Tibial nerve (tissue), 4 donors: ENCODE results near the gene NOB1.

ENCODE experiments used
- EP300 ChIP-seq, 2 donors: sonication (generic); formaldehyde crosslinking; IDR thresholded peaks; one replicate each; pipeline ENCODE4 v1.6.1; 2017; ENCODE audit warnings: antibody characterized with exemption in 2 of 2, mild to moderate bottlenecking in 1 of 2
- TF ChIP-seq, protein P1 (sequence below), 5 experiments: fragments of 200-600 bp in 3 of 5; fragments of 450-650 bp in 2 of 5; sonication (generic) in 3 of 5; IDR thresholded peaks; one replicate each; pipeline ENCODE4 v1.5.1; 2016 to 2019; ENCODE audit warnings: antibody characterized with exemption in 5 of 5, mild to moderate bottlenecking in 3 of 5, moderate library complexity in 2 of 5

DNA sequence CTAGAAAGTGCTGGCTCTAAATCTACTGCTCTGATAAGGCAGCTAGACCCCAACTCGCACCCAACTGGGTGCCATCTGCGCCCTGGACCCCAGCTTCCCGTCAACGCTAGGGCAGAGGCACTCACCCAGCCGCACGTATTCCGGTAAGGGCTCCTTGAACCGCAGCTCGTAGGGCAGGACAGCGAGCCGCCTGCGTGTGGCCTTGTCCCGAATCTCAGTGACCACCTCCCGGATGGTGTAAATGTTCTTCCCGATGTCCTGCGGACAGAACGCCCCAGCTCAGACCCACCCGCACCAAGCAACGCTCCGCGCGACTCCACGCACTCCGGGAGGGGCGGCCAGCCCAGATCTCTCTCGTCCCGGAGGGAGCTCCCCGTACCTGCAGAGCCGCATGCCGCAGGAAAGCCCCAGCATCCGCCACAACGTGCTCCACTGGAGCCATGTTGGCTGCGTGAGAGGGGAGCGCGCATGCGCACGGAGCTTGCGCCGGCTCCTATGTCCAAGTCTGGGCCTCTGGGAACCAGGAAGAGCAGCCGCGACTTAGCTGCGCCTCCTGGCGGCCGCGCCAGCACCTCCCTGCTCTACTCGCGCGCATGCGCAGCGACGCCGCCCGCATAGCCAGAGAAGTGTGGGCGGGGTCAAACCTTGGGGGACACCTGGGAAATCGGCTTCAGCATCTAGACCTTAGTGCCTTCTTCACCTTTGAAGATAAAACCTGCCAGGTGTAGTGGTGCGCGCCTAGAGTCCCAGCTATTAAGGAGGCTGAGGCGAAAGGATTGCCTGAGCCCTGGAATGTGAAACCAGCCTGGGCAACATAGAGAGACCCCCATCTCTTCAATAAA lies at the start of gene NOB1:
- TF ChIP-seq, protein P1, sequence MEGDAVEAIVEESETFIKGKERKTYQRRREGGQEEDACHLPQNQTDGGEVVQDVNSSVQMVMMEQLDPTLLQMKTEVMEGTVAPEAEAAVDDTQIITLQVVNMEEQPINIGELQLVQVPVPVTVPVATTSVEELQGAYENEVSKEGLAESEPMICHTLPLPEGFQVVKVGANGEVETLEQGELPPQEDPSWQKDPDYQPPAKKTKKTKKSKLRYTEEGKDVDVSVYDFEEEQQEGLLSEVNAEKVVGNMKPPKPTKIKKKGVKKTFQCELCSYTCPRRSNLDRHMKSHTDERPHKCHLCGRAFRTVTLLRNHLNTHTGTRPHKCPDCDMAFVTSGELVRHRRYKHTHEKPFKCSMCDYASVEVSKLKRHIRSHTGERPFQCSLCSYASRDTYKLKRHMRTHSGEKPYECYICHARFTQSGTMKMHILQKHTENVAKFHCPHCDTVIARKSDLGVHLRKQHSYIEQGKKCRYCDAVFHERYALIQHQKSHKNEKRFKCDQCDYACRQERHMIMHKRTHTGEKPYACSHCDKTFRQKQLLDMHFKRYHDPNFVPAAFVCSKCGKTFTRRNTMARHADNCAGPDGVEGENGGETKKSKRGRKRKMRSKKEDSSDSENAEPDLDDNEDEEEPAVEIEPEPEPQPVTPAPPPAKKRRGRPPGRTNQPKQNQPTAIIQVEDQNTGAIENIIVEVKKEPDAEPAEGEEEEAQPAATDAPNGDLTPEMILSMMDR (IDR thresholded peaks at IDR 0.05), result peak; percentile 92 to 100 (median 99)
- peak; percentile 88 to 89 for TF ChIP-seq EP300 (IDR thresholded peaks at IDR 0.05)
